ENCODE measurements around the gene CDKN1A.

Gene CDKN1A

GRCh38 chr6:36712816-36713215, 34.3 kb downstream of the CDKN1A start:
- Histone ChIP-seq H3K27ac (replicated peaks) (no peak overlapping the region), H3K4me3 (replicated peaks; ENCODE audit: insufficient read depth, low read length) (no peak overlapping the region), H3K27me3 (ENCODE audit: insufficient read depth, poor library complexity, severe bottlenecking) (no peaks in the 10 kb centered on the region)
- no peak for DNase-seq (ENCODE audit: low read depth in 1 of 2, low spot score in 1 of 2)
- TF ChIP-seq POLR2AphosphoS5 (IDR thresholded peaks at IDR 0.05; ENCODE audit: low read depth) = no peak
- TF ChIP-seq GABPA (IDR thresholded peaks at IDR 0.05; ENCODE audit: low read depth) = no peak
- TF ChIP-seq REST (IDR thresholded peaks at IDR 0.05; ENCODE audit: insufficient replicate concordance, low read depth) = no peak
- no peak for TF ChIP-seq SPI1 (IDR thresholded peaks at IDR 0.05; ENCODE audit: borderline replicate concordance, low read depth)
- no peak for TF ChIP-seq CTCF (IDR thresholded peaks at IDR 0.05; ENCODE audit: insufficient read depth, low read length)

- TF ChIP-seq POLR2AphosphoS5 (IDR thresholded peaks at IDR 0.05; ENCODE audit: low read depth) (no peak), GABPA (IDR thresholded peaks at IDR 0.05; ENCODE audit: low read depth) (no peak), CTCF (IDR thresholded peaks at IDR 0.05; ENCODE audit: insufficient read depth, low read length) (no peak), REST (IDR thresholded peaks at IDR 0.05; ENCODE audit: insufficient replicate concordance, low read depth) (no peak), SPI1 (IDR thresholded peaks at IDR 0.05; ENCODE audit: borderline replicate concordance, low read depth) (no peak)
- Histone ChIP-seq H3K4me3 (replicated peaks; ENCODE audit: insufficient read depth, low read length) (no peak overlapping the region), H3K27me3 (ENCODE audit: insufficient read depth, poor library complexity, severe bottlenecking) (no peaks in the 10 kb centered on the region), H3K27ac (replicated peaks) (no peak overlapping the region)
- DNase-seq (ENCODE audit: low read depth in 1 of 2, low spot score in 1 of 2) = no peak
These were observed 35.3 kb downstream of the CDKN1A start for GRCh38 chr6:36713846-36714245.

- no peak for DNase-seq (ENCODE audit: low read depth in 1 of 2, low spot score in 1 of 2)
- Histone ChIP-seq H3K4me3 (replicated peaks; ENCODE audit: insufficient read depth, low read length) (no peak overlapping the region), H3K27ac (replicated peaks) (no peak overlapping the region), H3K27me3 (ENCODE audit: insufficient read depth, poor library complexity, severe bottlenecking) (no peaks in the 10 kb centered on the region)
- TF ChIP-seq POLR2AphosphoS5 (IDR thresholded peaks at IDR 0.05; ENCODE audit: low read depth) = no peak
- no peak for TF ChIP-seq GABPA (IDR thresholded peaks at IDR 0.05; ENCODE audit: low read depth)
- no peak for TF ChIP-seq SPI1 (IDR thresholded peaks at IDR 0.05; ENCODE audit: borderline replicate concordance, low read depth)
- no peak for TF ChIP-seq CTCF (IDR thresholded peaks at IDR 0.05; ENCODE audit: insufficient read depth, low read length)
- TF ChIP-seq REST (IDR thresholded peaks at IDR 0.05; ENCODE audit: insufficient replicate concordance, low read depth) = no peak
These were observed 36.0 kb downstream of the CDKN1A start for GRCh38 chr6:36714511-36714910.
